ENCODE measurements around the gene LGALS3BP.

DNA sequence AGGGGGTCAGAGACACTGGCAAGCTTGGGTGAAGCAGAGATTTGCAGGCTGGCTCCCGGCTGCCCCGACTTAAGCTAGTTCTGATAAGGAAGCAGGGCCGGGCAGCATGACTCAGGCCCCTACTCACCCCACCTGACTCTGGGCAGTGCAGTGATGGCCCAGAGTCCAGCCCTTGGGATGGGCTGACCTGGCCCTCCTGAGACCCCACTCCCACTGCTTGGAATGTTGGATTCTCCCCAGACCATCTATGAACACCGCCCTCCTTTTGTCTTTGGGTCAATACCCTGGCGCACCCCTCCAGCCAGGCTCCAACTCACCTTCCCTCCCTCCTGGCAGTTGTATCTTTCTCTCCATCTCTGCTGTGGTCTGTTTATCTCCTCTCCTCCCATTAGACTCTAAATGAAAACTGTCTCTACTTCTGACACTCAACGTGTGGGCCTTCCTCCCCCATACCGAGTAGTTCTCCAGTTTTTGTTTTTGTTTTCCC, 21.0 kb downstream of the LGALS3BP start:
- TF ChIP-seq, protein P1, sequence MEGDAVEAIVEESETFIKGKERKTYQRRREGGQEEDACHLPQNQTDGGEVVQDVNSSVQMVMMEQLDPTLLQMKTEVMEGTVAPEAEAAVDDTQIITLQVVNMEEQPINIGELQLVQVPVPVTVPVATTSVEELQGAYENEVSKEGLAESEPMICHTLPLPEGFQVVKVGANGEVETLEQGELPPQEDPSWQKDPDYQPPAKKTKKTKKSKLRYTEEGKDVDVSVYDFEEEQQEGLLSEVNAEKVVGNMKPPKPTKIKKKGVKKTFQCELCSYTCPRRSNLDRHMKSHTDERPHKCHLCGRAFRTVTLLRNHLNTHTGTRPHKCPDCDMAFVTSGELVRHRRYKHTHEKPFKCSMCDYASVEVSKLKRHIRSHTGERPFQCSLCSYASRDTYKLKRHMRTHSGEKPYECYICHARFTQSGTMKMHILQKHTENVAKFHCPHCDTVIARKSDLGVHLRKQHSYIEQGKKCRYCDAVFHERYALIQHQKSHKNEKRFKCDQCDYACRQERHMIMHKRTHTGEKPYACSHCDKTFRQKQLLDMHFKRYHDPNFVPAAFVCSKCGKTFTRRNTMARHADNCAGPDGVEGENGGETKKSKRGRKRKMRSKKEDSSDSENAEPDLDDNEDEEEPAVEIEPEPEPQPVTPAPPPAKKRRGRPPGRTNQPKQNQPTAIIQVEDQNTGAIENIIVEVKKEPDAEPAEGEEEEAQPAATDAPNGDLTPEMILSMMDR (optimal IDR thresholded peaks at IDR 0.05 in 1 of 3, IDR thresholded peaks at IDR 0.05 in 1 of 3, conservative IDR thresholded peaks at IDR 0.05 in 1 of 3; ENCODE audit: extremely low read depth in 1 of 3, insufficient read depth in 2 of 3, low read length in 3 of 3): no peak
- TF ChIP-seq EZH2 (IDR thresholded peaks at IDR 0.05; ENCODE audit: low read length): no peak
